LNCAP (cell line): Measurements from ENCODE around the gene CMTM3.
A peak's percentile ranks its signal among the peaks of the same experiment; 100 is the strongest.

Experiments
- CTCF ChIP-seq: fragments of 450-650 bp; IDR thresholded peaks from 2 replicates; pipeline ENCODE4 v1.5.1; 2017; ENCODE audit warnings: mild to moderate bottlenecking

Gene CMTM3

DNA sequence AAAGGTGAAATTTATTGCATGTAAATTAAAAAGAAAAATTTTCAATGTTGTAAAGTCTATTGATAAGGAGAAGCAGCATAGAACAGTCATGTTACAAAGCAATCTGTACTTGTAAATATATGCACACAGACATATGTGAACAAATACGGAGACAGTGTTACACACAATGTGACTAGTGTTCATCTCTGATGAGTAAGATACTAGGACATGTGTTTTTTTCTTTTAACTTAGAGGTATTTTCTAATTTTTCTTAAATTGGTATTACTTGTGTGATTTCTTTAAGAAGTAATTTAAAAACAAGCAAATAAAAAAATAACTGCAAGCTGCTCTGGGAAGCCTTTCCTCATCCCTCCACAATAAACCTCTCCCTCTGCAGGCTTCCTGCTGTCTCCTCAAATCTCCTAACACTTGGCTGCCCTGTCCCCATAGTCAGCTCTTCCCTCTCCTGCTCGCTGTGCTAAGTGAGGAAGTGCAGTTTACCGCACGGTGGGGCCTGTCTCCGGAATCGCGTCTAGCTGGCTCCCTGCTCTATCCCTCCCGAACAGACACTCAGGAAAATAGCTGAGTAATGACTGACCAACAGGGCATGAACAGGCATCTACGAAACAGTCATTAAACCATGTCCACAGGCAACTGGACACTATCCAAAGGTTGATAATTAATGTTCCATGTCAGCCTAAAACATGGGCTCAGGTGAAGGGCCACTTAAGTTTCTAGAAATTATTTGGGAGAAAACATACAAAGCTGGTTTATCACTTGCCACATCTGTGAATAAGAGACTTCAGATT lies 56.1 kb downstream of the CMTM3 start:
- no peak for TF ChIP-seq CTCF

DNA sequence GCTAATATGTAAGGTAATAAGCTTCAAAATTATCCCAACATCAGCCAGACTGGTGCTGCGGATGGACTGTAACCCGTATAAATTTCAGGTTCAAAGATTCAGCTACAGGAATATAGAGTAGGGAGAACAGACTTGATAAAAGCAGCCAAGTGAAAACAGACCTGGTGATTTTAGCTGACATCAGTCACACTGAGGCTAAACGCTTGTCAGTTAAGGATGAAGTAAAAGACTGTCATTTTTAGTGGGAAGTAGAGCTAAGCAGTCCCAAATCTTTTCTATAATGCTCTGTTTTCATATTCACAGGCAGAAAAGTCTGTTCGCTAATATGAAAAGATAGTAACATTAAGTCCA lies 56.7 kb downstream of the CMTM3 start:
- TF ChIP-seq CTCF = no peak

- TF ChIP-seq CTCF = peak; percentile 64
Observed at GRCh38 chr16:66662445-66663194, 58.1 kb downstream of the CMTM3 start.
